GM12864 (cell line): Measurements from ENCODE around the gene CADM2.

ENCODE experiments used
- DNase-seq: peaks from one replicate; pipeline ENCODE4 v3.0.0-alpha.2; 2011; ENCODE audit warnings: low read depth
- H3K4me3 ChIP-seq: 2 replicates; pipeline ENCODE4 v1.5.1; 2011; ENCODE audit warnings: mild to moderate bottlenecking, low read depth, low read length, control low read depth
- TF ChIP-seq, protein P1 (sequence below): IDR thresholded peaks from 2 replicates; pipeline ENCODE4 v1.5.1; 2011; ENCODE audit warnings: low read depth, mild to moderate bottlenecking, moderate library complexity, low read length, control low read depth, inconsistent platforms; ENCODE audit errors: missing control alignments

Gene CADM2

DNA sequence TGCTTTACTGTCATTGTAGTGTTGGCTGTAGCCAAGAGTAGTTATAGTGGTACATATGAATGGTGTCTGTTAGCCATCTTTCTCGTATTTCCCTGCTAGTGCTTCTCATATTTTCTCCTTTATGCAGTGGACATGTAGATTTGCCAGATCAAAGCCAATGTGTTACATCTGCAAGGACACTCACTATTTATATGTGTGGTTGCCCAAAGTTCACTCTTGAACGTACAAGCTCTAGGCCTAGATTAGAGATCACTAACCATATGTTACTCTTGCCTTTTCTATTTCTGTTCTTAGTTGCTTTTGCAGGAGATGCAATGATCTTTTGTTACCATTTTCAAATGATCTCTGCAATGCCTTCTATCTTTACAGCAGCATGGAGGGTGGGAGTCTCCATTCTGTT lies 78.4 kb downstream of the CADM2 start:
- TF ChIP-seq, protein P1, sequence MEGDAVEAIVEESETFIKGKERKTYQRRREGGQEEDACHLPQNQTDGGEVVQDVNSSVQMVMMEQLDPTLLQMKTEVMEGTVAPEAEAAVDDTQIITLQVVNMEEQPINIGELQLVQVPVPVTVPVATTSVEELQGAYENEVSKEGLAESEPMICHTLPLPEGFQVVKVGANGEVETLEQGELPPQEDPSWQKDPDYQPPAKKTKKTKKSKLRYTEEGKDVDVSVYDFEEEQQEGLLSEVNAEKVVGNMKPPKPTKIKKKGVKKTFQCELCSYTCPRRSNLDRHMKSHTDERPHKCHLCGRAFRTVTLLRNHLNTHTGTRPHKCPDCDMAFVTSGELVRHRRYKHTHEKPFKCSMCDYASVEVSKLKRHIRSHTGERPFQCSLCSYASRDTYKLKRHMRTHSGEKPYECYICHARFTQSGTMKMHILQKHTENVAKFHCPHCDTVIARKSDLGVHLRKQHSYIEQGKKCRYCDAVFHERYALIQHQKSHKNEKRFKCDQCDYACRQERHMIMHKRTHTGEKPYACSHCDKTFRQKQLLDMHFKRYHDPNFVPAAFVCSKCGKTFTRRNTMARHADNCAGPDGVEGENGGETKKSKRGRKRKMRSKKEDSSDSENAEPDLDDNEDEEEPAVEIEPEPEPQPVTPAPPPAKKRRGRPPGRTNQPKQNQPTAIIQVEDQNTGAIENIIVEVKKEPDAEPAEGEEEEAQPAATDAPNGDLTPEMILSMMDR: no peak
- H3K4me3 ChIP-seq: no peak overlapping the region
- no peak for DNase-seq

DNA sequence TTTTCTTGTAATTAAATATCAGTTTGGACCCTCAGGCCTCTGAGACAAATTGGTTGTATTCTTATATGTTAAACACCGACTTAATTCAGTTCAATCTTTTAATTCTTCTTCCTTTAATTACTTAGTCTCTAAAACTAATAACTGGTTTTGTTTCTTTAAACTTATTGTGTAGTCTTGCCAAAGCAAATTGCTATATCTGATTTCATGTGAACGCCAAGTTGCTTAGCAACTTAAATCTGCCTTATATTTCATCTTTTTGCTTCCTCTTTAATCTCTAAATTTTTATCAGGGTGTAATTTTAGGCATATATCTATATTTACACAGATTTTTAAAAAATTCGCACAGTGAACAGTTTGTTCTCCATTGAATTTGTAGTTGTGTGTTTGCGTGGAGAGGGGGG lies 82.2 kb downstream of the CADM2 start:
- H3K4me3 ChIP-seq: no peak overlapping the region
- TF ChIP-seq, protein P1: no peak
- DNase-seq: no peak

DNA sequence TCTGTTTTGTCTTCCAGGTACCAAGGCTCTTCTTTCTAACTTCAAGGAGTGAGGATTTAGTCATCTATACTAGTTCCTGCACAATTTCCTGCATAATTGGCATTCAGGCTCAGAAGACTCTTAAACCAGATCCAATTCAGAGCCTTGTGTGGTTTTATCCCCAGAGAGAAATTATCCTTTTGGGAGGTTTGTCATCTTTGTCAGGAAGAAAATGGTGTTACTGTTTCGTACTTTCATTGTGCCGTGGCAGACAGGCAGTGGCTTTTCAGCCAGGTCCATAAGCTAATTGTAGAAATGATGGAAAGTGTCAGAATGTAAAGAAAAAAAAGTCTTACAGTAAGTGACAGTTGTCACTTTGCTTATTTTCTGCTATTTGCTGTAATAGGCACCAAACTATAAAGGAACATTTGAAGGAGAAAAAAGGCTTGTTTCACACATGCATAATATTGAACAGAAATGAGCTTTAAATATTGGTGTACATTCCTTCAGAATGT lies 82.8 kb downstream of the CADM2 start:
- TF ChIP-seq, protein P1: no peak
- H3K4me3 ChIP-seq: no peak overlapping the region
- no peak for DNase-seq

DNA sequence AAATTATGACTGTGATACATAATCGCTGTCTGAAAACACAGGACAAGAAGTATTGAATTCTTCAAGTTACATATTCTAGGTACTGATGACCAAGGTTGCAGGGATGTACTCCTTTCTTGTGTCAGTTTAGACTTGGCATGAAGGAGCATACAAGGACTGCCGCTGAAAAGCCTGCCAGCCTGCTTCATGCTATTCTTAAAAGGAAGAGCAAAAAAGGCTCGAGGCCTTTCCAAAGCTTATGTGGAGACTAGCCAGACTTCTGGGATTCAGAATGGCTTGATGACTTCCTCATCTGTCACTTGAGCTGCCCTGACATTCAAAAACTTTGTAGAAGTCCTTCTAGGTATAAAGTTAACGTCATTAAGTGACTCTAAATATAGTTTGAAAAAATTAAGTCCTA lies 92.0 kb downstream of the CADM2 start:
- TF ChIP-seq, protein P1: no peak
- H3K4me3 ChIP-seq: no peak overlapping the region
- no peak for DNase-seq

DNA sequence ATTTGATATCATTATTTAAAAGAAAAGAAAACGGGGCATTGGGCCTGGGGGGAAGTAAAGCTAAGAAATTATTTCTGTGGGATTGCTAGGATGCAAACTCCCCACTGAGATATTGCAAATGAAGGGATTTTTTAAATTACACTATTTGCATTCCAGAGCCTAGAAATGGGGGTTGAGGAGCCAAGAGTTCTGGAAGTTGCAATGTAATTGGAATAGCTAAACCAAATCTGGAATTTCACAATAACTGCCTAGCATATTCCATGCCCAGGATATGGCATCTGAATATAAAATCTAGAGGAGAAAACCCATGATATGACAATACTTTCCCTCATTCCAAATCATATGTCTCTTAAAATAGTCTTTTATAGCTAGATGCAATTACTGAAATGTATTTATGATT lies 93.0 kb downstream of the CADM2 start:
- TF ChIP-seq, protein P1: no peak
- no peak overlapping the region for H3K4me3 ChIP-seq
- no peak for DNase-seq

DNA sequence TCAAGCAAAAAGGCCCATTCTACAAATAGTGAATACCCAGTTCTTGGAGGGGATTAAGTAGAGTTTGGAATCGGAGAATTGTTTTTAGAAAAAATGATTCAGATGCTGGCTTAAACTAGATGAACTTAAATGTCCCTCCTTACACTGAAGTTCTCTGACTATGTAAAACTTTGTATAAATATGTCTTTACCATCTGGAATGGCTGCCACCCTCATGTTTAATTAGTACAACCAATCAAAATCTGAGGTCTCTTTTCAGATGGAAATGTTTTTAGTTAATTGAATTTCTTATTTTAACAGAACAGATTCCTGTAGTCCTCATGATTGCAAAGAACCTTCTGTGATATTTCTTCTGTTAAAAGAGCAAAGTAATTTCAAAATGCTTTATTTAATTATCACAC lies 94.8 kb downstream of the CADM2 start:
- H3K4me3 ChIP-seq: no peak overlapping the region
- TF ChIP-seq, protein P1: no peak
- DNase-seq: no peak

DNA sequence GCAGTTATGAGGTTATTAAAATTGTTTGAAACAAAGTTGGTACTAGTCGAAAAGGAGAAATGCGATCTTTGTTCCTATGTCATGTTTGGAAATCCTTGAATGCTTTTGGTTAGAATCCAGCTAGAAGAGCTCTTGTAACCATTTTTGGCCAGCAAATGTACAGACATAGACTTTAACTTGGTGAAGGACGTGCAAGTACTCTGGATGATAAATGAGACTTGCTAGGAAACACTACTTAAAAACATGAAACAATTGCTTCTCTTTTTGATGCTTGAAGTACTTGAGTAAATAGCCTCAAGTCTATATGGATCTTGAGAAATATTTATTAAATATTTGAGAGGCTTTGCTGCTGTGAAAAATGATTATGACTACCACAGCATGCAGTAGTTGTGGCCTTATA lies 95.8 kb downstream of the CADM2 start:
- TF ChIP-seq, protein P1: no peak
- no peak overlapping the region for H3K4me3 ChIP-seq
- DNase-seq: no peak
